Mesenchymal stem cell (in vitro differentiated cells and primary cell): Measurements from ENCODE around the gene PLCB1.

Experiments
- DNase-seq: peaks from one replicate; pipeline ENCODE4 v3.0.0-alpha.2; 2013
- H2AFZ ChIP-seq: one replicate; pipeline ENCODE4 v1.6.1; 2013; ENCODE audit warnings: low read depth, mild to moderate bottlenecking, control low read depth, inconsistent platforms, low read length, moderate library complexity
- H2AK5ac ChIP-seq: 2 replicates; pipeline ENCODE4 v1.6.1; 2013; ENCODE audit warnings: low read length, moderate library complexity, mild to moderate bottlenecking, inconsistent platforms; ENCODE audit not compliant: severe bottlenecking
- H2BK120ac ChIP-seq: one replicate; pipeline ENCODE4 v1.6.1; 2013; ENCODE audit warnings: low read depth, mild to moderate bottlenecking, inconsistent platforms, low read length, moderate library complexity
- H2BK12ac ChIP-seq, 2 experiments: one replicate each; pipeline ENCODE4 v1.6.1; 2013; ENCODE audit warnings: inconsistent platforms in 2 of 2, low read length in 2 of 2, mild to moderate bottlenecking in 2 of 2, moderate library complexity in 2 of 2, control low read depth in 1 of 2
- H2BK15ac ChIP-seq: one replicate; pipeline ENCODE4 v1.6.1; 2013; ENCODE audit warnings: mild to moderate bottlenecking, low read depth, inconsistent platforms; ENCODE audit not compliant: poor library complexity, severe bottlenecking
- H2BK5ac ChIP-seq: 2 replicates; pipeline ENCODE4 v1.6.1; 2013; ENCODE audit warnings: low read depth, mild to moderate bottlenecking, low read length, control low read depth, inconsistent platforms; ENCODE audit not compliant: poor library complexity, severe bottlenecking
- H3K14ac ChIP-seq, 2 experiments: one replicate each; pipeline ENCODE4 v1.6.1; 2013; ENCODE audit warnings: inconsistent platforms in 2 of 2, low read length in 2 of 2, control low read depth in 1 of 2, mild to moderate bottlenecking in 1 of 2, moderate library complexity in 1 of 2
- H3K18ac ChIP-seq, 2 experiments: one replicate each; pipeline ENCODE4 v1.6.1; 2013; ENCODE audit warnings: inconsistent platforms in 2 of 2, low read length in 2 of 2, control low read depth in 1 of 2, low read depth in 1 of 2, mild to moderate bottlenecking in 1 of 2
- H3K23ac ChIP-seq, 2 experiments: one replicate each; pipeline ENCODE4 v1.6.1; 2013; ENCODE audit warnings: inconsistent platforms in 2 of 2, low read length in 2 of 2, mild to moderate bottlenecking in 2 of 2, moderate library complexity in 2 of 2, control low read depth in 1 of 2
- H3K27ac ChIP-seq: 2 replicates; pipeline ENCODE4 v1.5.1; 2013; ENCODE audit warnings: mild to moderate bottlenecking, moderate library complexity, low read length, control low read depth, inconsistent platforms; ENCODE audit not compliant: poor library complexity, severe bottlenecking
- H3K27me3 ChIP-seq, 2 experiments: 2 replicates each; pipeline versions ENCODE4 v1.6.1 to v1.7.0; 2013; ENCODE audit warnings: low read length in 2 of 2, mild to moderate bottlenecking in 2 of 2, moderate library complexity in 2 of 2, control low read depth in 1 of 2, inconsistent platforms in 1 of 2; ENCODE audit not compliant: control insufficient read depth in 1 of 2, insufficient read depth in 1 of 2
- H3K36me3 ChIP-seq, 2 experiments: 2 replicates each; pipeline versions ENCODE4 v1.6.1 to v1.7.0; 2013; ENCODE audit warnings: low read length in 2 of 2, control low read depth in 1 of 2, inconsistent platforms in 1 of 2, low read depth in 1 of 2, mild to moderate bottlenecking in 1 of 2; ENCODE audit not compliant: insufficient read depth in 2 of 2, control insufficient read depth in 1 of 2
- H3K4ac ChIP-seq, 2 experiments: one replicate each; pipeline ENCODE4 v1.6.1; 2013; ENCODE audit warnings: inconsistent platforms in 2 of 2, low read length in 2 of 2, mild to moderate bottlenecking in 2 of 2, moderate library complexity in 2 of 2, control low read depth in 1 of 2, low read depth in 1 of 2
- H3K4me1 ChIP-seq: 2 replicates; pipeline ENCODE4 v1.6.1; 2013; ENCODE audit warnings: low read depth, low read length, control low read depth; ENCODE audit not compliant: control insufficient read depth, insufficient read depth
- H3K4me2 ChIP-seq: 2 replicates; pipeline ENCODE4 v1.6.1; 2013; ENCODE audit warnings: low read length, mild to moderate bottlenecking, inconsistent platforms; ENCODE audit not compliant: poor library complexity, severe bottlenecking
- H3K4me3 ChIP-seq, 2 experiments: 2 replicates each; pipeline versions ENCODE4 v1.5.1 to v1.7.0; 2013; ENCODE audit warnings: low read length in 2 of 2, mild to moderate bottlenecking in 2 of 2, control low read depth in 1 of 2, low read depth in 1 of 2; ENCODE audit not compliant: insufficient read depth in 1 of 2
- H3K79me1 ChIP-seq: replicated peaks from 2 replicates; pipeline ENCODE4 v1.6.1; 2013; ENCODE audit warnings: mild to moderate bottlenecking, control low read depth, low read length, inconsistent platforms; ENCODE audit not compliant: poor library complexity, severe bottlenecking
- H3K9ac ChIP-seq: 2 replicates; pipeline ENCODE4 v1.7.0; 2013; ENCODE audit warnings: mild to moderate bottlenecking, low read length, moderate library complexity
- H3K9me3 ChIP-seq: 2 replicates; pipeline ENCODE4 v1.7.0; 2013; ENCODE audit warnings: mild to moderate bottlenecking, low read length; ENCODE audit not compliant: control insufficient read depth
- H4K8ac ChIP-seq: one replicate; pipeline ENCODE4 v1.6.1; 2013; ENCODE audit warnings: inconsistent platforms, mild to moderate bottlenecking, low read length, moderate library complexity
- H4K91ac ChIP-seq: one replicate; pipeline ENCODE4 v1.6.1; 2013; ENCODE audit warnings: mild to moderate bottlenecking, low read length, inconsistent platforms
- WGBS: methylation state at CpG from one replicate; pipeline ENCODE4 v1.1.7; 2013; ENCODE audit warnings: mixed read lengths; 5-methylcytosine and 5-hydroxymethylcytosine counted together

Gene PLCB1

GRCh38 chr20:8874437-8874836, 742.4 kb downstream of the PLCB1 start:
- H2BK15ac ChIP-seq = no peak overlapping the region
- H3K27me3 ChIP-seq = no peaks in the 10 kb centered on the region
- WGBS = no CpG with 5 or more reads among the region's 1 CpG
- no peak overlapping the region for H3K14ac ChIP-seq
- H3K18ac ChIP-seq = no peak overlapping the region
- no peak overlapping the region for H3K4me3 ChIP-seq
- H4K8ac ChIP-seq = no peak overlapping the region
- H3K4me2 ChIP-seq = no peak overlapping the region
- H3K4me1 ChIP-seq = no peaks in the 10 kb centered on the region
- H3K79me1 ChIP-seq = no peaks in the 10 kb centered on the region
- no peaks in the 10 kb centered on the region for H3K36me3 ChIP-seq
- no peak for DNase-seq
- no peak overlapping the region for H3K27ac ChIP-seq
- H3K4ac ChIP-seq = no peak overlapping the region
- H3K9me3 ChIP-seq = no peaks in the 10 kb centered on the region
- no peak overlapping the region for H2BK120ac ChIP-seq
- H4K91ac ChIP-seq = no peak overlapping the region
- no peak overlapping the region for H2AFZ ChIP-seq
- no peak overlapping the region for H2AK5ac ChIP-seq
- H2BK12ac ChIP-seq = no peak overlapping the region
- no peak overlapping the region for H2BK5ac ChIP-seq
- H3K9ac ChIP-seq = no peak overlapping the region
- H3K23ac ChIP-seq = no peak overlapping the region

- Histone ChIP-seq H2BK5ac (no peak overlapping the region), H3K4me2 (no peak overlapping the region)
Measured at GRCh38 chr20:8875586-8875985, 743.5 kb downstream of the PLCB1 start.

GRCh38 chr20:8876366-8876765, 744.3 kb downstream of the PLCB1 start:
- no peak overlapping the region for H3K9ac ChIP-seq
- no peak overlapping the region for H4K91ac ChIP-seq
- H4K8ac ChIP-seq = no peak overlapping the region
- no peak overlapping the region for H3K14ac ChIP-seq
- no peak overlapping the region for H2AFZ ChIP-seq
- H3K9me3 ChIP-seq = no peaks in the 10 kb centered on the region
- H3K4me1 ChIP-seq = no peaks in the 10 kb centered on the region
- DNase-seq = no peak
- no peaks in the 10 kb centered on the region for H3K27me3 ChIP-seq
- H3K27ac ChIP-seq = no peak overlapping the region
- no peak overlapping the region for H2BK120ac ChIP-seq
- H2BK15ac ChIP-seq = no peak overlapping the region
- no peaks in the 10 kb centered on the region for H3K36me3 ChIP-seq
- H3K79me1 ChIP-seq = no peaks in the 10 kb centered on the region
- no peak overlapping the region for H2AK5ac ChIP-seq
- no peak overlapping the region for H2BK12ac ChIP-seq
- H3K23ac ChIP-seq = no peak overlapping the region
- H3K4me3 ChIP-seq = no peak overlapping the region
- no peak overlapping the region for H3K4ac ChIP-seq
- no peak overlapping the region for H3K18ac ChIP-seq
- H2BK5ac ChIP-seq = no peak overlapping the region
- H3K4me2 ChIP-seq = no peak overlapping the region

More at GRCh38 chr20:8875586-8875985, 743.5 kb downstream of the PLCB1 start:
- Histone ChIP-seq H4K8ac (no peak overlapping the region), H2BK120ac (no peak overlapping the region), H3K23ac (no peak overlapping the region), H2AK5ac (no peak overlapping the region), H2BK12ac (no peak overlapping the region), H3K9ac (no peak overlapping the region), H3K4ac (no peak overlapping the region), H3K4me3 (no peak overlapping the region), H3K79me1 (no peaks in the 10 kb centered on the region), H3K27me3 (no peaks in the 10 kb centered on the region), H3K14ac (no peak overlapping the region), H2AFZ (no peak overlapping the region), H3K27ac (no peak overlapping the region), H3K9me3 (no peaks in the 10 kb centered on the region), H3K18ac (no peak overlapping the region), H3K36me3 (no peaks in the 10 kb centered on the region), H4K91ac (no peak overlapping the region), H3K4me1 (no peaks in the 10 kb centered on the region), H2BK15ac (no peak overlapping the region)
- DNase-seq = no peak

GRCh38 chr20:8877294-8877693, 745.2 kb downstream of the PLCB1 start:
- Histone ChIP-seq H2BK12ac (no peak overlapping the region), H3K4me2 (no peak overlapping the region), H3K4ac (no peak overlapping the region), H3K18ac (no peak overlapping the region), H2BK120ac (no peak overlapping the region), H3K9me3 (no peaks in the 10 kb centered on the region), H3K4me3 (no peak overlapping the region), H4K91ac (no peak overlapping the region), H3K79me1 (no peaks in the 10 kb centered on the region), H3K14ac (no peak overlapping the region), H3K23ac (no peak overlapping the region), H2AK5ac (no peak overlapping the region), H4K8ac (no peak overlapping the region), H2BK5ac (no peak overlapping the region), H3K9ac (no peak overlapping the region), H3K4me1 (no peaks in the 10 kb centered on the region), H2BK15ac (no peak overlapping the region), H2AFZ (no peak overlapping the region), H3K27me3 (no peaks in the 10 kb centered on the region), H3K36me3 (no peaks in the 10 kb centered on the region), H3K27ac (no peak overlapping the region)
- WGBS = 100% methylated on average over 1 of the region's 2 CpGs
- DNase-seq = no peak
